ENCODE results near the gene KLHL24.

GRCh38 chr3:183594636-183595035 is 40.8 kb upstream of the KLHL24 start:
- no peak for TF ChIP-seq CTCF (IDR thresholded peaks at IDR 0.05 in 4 of 5, conservative IDR thresholded peaks at IDR 0.05 in 1 of 5)
- no peak for TF ChIP-seq POLR2A (IDR thresholded peaks at IDR 0.05)
